ENCODE measurements around the gene C20orf204.

GRCh38 chr20:64036346-64037198 lies 590 bp downstream of the C20orf204 start:
- no peak for TF ChIP-seq CTCF (IDR thresholded peaks at IDR 0.05; ENCODE audit: low read depth, low read length)
- no peak for TF ChIP-seq EZH2phosphoT487 (IDR thresholded peaks at IDR 0.05; ENCODE audit: low read depth)

Data from OCI-LY3 (cell line).